OCI-LY7 (cell line): ENCODE results near the gene ACTA2.

Experiments used
- CTCF ChIP-seq: fragments of 200-600 bp; sonication (generic); conservative IDR thresholded peaks from 2 replicates; pipeline ENCODE4 v1.5.1; 2014; ENCODE audit warnings: mild to moderate bottlenecking, antibody characterized with exemption, low read length, moderate library complexity, mixed read lengths
- EZH2phosphoT487 ChIP-seq: fragments of 200-600 bp; sonication (generic); IDR thresholded peaks from 2 replicates; pipeline ENCODE4 v1.6.1; 2018; ENCODE audit warnings: low read depth, borderline replicate concordance, mild to moderate bottlenecking, mixed run types, antibody characterized with exemption, low read length, moderate library complexity, mixed read lengths

GRCh38 chr10:88934900-88935672 is 17.5 kb downstream of the ACTA2 start:
- TF ChIP-seq CTCF (peak; percentile 93), EZH2phosphoT487 (no peak)
